Muscle of back (tissue), 13 donors: ENCODE results near the gene EDARADD. TPM values are rescaled to one million over a fixed set of nuclear protein-coding genes. Genes with fewer than 3 reads are reported as not detected.
"Not testable (repeated sequence)": the region's sequence is repeated elsewhere in the genome, so short reads cannot be mapped to it uniquely, and the experiment has no call there.

Experiments used
- DNase-seq, 3 donors: peaks; one replicate each; pipeline versions ENCODE4 v3.0.0 to v3.0.0-alpha.2; 2013
- long read RNA-seq, 9 donors: transcript quantifications; one replicate each; lab custom pipeline, GENCODE V29; 2026
- polyA plus RNA-seq, 10 donors: library from polyadenylated mRNA; unstranded; fragments of 120-200 nt; gene quantifications; one replicate each; pipeline ENCODE4 v1.2.1, GENCODE V29; 2013; ENCODE audit not compliant: insufficient read length in 10 of 10

Gene EDARADD
- polyA plus RNA-seq, result 1 to 10 TPM in 2 of 10 donors, under 1 TPM in 8; 0.20 to 4.9 (median 0.59) TPM
- long read RNA-seq, donor 1, result 0 reads
- long read RNA-seq, donor 2, result 0 reads
- long read RNA-seq, donor 3, result 0 reads
- long read RNA-seq, donor 4, result 0 reads
- long read RNA-seq, donor 5, result 0 reads
- long read RNA-seq, donor 6, result 0 reads
- long read RNA-seq, donor 7, result 0 reads
- long read RNA-seq, donor 8, partial matches to known transcripts, result 0 of 2 reads
- long read RNA-seq, donor 8, other reads (novel, unspliced or antisense), result 0 of 2 reads
- long read RNA-seq, donor 9, result 0 reads

DNA sequence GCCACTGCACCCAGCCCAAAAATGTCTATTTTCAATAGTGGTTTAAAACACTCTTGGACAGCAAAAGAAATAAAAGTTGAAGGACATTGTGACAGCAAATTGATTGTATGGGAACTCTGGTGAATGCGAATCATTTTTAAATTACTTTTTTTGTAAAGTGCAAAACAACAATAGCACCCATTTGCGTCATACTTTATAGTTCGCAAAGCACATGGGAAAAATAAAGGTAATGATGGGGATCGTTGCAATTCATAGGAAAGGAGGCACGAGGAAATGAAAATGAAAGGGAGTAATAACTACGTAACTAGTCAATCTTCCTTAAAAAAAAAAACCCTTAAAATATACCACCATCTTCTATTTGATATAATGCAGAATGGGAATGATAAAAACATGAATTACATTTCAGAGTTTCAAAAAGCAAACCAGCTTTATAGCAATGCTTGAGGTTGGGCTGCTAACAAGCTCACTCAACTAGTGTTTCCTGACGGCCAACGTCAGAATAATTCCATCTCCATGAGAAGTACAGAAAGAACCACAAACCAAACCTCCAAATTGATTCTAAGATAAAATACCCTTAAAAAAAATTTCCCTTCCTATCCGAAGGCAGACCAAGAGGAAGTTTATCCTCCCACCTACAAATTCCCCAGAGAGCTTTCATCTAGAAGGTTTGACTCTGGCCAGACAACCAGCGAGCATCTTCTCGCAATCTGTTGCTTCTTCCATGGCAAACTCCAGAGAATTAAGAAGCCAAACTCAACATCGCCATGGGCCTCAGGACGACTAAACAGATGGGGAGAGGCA lies at the start of gene EDARADD:
EDARADD (plus strand) TSS at position 606 of the 801 bp plus-strand sequence; CDS start at position 765, 159 bp downstream.
- no peak for DNase-seq

DNA sequence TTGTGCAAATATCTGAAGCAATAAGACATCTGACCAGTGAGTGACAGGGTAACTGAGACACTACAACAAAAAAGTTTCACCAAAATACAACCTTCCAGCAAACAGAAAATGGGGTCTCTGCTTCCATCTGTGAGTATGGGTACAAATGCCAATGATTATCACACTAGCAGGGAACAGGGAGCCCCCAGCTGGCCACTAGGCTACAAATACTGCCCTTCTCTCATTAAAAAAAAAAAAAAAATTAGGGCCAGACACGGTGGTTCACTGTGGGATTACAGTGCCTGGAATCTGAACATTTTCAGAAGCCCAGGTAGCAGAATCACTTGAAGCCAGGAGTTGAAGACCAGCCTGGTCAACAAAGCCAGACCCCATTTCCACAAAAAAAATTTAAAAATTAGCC lies 48.4 kb upstream of the EDARADD start:
- DNase-seq, result no peak

- DNase-seq, result no peak
Observed at GRCh38 chr1:236348071-236348470, 46.0 kb upstream of the EDARADD start.

GRCh38 chr1:236350308-236350707 lies 43.8 kb upstream of the EDARADD start:
- DNase-seq, result no peak

DNA sequence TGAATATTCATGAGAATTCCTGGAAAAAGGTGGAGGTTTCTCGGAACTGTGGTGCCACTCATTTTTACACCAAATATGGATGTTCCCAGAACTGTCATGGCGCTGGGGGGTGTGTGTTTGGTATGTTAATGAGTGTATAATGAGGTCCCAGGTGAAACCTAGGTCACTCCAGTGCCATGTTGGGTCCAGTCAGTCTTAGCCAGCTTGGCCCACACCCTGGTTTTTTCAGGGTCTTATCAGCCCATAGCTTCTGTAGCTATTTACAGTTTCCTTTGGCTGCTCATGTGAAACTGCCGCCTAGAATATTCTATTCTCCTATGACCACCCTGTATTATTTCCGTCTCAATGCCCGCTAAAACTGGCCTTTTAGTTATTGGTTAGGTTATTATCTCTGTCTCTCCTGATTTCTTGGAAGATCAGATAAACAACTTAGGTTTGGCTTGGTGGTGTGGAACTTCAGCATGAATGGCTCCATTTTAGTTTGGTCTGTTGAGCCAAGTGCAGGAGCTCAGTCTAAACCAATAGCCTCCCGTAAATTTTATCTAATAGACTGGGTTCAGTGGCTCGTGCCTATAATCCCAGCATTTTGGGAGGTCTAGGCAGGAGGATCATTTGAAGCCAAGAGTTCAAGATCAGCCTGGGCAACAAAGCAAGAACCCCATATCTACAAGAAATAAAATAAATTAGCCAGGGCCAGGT lies 42.1 kb upstream of the EDARADD start:
- DNase-seq, result no peak

- DNase-seq, result not testable (repeated sequence)
Observed at GRCh38 chr1:236352747-236353146, 41.3 kb upstream of the EDARADD start.

DNA sequence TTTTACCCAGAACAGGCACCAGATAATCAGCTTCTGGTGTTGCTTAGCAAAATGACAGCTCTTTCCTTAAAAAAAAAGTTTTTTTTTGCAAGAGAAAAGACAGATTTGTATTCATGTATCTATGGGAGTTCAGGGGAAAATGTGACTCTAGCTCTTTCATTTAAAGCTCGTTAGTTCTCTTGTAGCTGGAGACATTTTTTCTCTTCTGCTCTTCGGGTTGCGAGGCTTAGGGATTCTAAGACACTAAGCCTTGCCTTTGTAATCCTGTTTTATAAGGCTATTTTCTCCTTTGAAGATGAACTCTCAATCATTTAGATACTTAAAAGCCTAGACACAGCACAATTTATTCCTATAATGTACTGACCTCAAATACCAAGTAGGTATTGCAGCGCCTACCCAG lies 40.3 kb upstream of the EDARADD start:
- DNase-seq, result no peak

GRCh38 chr1:236354330-236355147 lies 39.5 kb upstream of the EDARADD start:
- no peak for DNase-seq

GRCh38 chr1:236356141-236356540 lies 37.9 kb upstream of the EDARADD start:
- no peak for DNase-seq

GRCh38 chr1:236361909-236362590 lies 32.0 kb upstream of the EDARADD start:
- DNase-seq, result no peak

DNA sequence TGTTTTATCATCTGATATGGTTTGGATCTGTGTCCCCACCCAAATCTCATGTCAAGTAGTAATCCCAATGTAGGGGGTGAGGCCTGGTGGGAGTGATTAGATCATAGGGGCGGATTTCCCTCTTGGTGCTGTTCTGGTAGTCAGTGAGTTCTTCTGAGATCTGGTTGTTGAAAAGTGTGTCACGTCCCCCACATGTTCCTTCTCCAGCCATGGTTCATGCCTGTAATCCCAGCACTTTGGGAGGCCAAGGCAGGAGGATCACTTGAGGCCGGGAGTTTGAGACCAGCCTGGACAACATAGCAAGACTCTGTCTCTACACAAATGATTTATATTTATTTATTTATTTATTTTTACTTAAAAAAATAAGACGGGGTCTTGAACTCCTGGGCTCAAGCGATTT lies 30.8 kb upstream of the EDARADD start:
- DNase-seq, result no peak

DNA sequence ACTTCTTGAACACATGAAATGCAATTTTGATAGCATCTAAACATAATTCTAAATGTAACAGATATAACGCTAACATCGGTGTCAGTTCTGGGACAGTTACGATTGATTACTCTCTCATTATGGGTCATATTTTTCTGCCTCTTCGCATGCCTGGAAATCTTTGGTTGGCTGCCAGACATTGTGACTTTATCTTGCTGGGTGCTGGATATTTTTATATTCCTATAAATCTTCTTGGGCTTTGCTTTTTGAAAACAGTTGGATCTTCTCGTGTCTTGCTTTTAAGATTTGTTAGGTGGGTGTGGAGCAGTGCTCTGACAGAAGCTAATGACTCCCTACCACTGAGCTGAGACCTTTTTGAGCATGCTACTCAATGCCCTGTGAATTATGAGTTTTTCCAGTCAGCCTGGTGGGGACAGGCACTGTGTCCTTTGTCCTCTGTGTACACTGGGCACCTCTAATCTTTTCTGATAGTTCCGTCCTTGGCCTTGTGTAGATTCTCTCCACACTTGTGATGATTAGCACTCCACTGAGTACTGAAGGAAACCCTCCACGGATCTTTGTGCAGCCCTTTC lies 28.0 kb upstream of the EDARADD start:
- DNase-seq, result no peak

GRCh38 chr1:236366681-236367080 lies 27.4 kb upstream of the EDARADD start:
- DNase-seq, result not testable (repeated sequence)

GRCh38 chr1:236370420-236370819 lies 23.7 kb upstream of the EDARADD start:
- DNase-seq, result no peak

- DNase-seq, result no peak
Observed at GRCh38 chr1:236371083-236371482, 23.0 kb upstream of the EDARADD start.

- no peak for DNase-seq
Observed at GRCh38 chr1:236377832-236378535, 16.1 kb upstream of the EDARADD start.

DNA sequence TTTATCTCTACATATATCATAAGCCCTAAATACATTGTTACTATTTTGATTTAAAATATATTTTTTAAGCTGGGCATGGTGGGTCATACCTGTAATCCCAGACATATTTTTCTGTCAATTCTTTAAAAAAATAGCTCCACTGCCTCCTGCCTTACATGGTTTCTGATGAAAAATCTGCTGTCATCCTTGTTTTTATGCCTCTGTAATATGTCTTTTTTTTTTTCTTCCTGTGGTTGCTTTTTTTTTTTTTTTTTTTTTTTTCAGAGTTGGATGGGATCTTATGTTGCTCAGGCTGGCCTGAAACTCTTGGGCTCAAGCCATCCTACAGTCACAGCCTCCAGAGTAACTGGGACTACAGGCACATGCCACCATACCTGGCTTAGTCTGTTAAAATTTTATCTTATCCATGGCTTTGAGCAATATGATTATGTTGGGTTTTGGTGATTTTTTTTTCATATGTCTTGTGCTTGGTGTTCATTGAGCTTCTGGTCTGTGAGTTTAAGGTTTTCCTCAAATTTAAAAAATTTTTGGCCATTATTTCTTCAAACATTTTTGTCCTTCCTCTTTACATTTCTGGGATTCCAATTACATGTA lies 12.4 kb upstream of the EDARADD start:
- DNase-seq, result no peak

- no peak for DNase-seq
Observed at GRCh38 chr1:236388332-236388731, 5.8 kb upstream of the EDARADD start.

GRCh38 chr1:236389253-236389652 lies 4.8 kb upstream of the EDARADD start:
- no peak for DNase-seq

DNA sequence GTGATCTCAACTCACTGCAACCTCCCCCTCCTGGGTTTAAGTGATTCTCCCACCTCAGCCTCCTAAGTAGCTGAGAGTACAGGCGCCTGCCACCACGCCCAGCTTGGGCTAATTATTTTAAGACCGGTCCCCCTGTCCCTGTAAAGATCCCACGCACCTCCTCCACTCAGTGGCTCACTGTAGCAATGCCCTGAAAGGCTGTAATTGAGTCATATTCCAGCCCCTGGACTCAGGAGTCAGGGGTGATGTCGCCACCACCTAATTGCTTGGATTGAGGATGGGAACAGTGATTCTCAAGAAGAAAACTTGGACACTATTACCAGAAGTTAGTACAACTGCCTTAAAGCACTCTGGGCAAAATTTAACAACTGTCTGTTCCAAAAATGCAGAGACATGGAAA lies 3.1 kb upstream of the EDARADD start:
- DNase-seq, result no peak
